HG02884 (cell line): Measurements from ENCODE around the gene CD79A.
"Not testable (repeated sequence)": the region's sequence is repeated elsewhere in the genome, so short reads cannot be mapped to it uniquely, and the experiment has no call there.

Source experiments
- ATAC-seq: cut with Tn5 transposase; IDR thresholded peaks from one replicate; pipeline ENCODE4 v1.9.1; 2021; ENCODE audit warnings: mild to moderate bottlenecking, moderate library complexity; ENCODE audit not compliant: unreplicated experiment

CD79A gene

DNA sequence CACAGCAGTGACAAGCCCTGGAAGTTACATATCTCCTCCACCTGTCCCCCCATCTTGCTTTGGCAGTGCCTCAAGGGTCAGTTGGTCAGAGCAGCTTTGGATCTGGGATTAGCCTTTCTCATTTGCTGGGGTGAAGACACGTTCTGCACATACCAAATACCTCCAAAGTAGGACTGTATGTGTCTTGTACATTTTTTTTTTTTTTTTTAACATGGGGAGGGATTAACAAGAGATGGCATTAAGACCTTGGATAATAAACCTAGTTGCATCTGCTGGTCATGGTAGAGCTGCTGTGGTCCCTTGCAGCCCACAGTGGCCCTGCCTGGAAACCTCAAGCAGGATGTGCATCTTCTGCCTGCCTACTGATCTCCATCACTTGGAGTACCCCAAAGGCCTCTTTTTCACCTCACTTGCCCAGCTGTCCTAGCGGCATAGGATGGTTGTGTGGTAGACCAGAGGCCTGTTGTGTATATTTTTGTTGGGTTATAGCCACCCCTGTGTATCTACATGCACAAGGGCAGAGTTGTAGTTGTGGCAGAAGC is 14.6 kb upstream of the CD79A start:
- no peak for ATAC-seq

DNA sequence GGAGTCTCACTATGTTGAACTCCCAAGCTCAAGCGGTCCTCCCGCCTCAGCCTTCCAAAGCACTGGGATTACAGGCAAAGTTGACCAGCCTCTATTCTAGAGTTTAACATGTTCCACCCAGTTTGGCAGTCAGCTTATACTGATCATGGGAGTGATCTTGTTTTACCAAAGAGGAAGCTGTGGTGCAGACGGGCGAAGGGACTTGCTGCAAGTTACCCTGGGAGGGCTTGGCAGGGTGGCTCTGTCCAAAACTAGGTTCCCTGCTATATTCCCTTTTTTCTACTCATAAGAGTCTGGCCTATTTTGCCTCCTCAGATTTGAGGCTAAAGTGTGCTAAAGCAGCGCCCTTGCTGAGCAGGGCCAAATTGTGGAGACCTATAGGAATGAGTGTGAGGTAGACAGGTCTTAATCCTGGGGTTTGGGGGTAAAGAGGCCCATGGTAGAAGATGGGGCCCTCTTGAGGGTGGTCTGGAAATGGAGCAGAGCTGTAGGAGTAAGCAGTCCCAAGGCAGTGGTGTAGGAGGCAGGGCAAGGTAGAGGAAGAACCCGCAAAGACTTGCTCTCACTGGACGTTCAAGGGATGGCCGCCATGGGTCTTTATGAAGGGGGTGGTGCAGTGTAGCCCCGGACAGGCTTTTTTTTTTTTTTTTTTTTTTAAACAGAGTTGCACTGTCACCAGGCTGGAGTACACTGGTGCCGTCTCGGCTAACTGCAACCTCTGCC is 13.7 kb upstream of the CD79A start:
- ATAC-seq = no peak

DNA sequence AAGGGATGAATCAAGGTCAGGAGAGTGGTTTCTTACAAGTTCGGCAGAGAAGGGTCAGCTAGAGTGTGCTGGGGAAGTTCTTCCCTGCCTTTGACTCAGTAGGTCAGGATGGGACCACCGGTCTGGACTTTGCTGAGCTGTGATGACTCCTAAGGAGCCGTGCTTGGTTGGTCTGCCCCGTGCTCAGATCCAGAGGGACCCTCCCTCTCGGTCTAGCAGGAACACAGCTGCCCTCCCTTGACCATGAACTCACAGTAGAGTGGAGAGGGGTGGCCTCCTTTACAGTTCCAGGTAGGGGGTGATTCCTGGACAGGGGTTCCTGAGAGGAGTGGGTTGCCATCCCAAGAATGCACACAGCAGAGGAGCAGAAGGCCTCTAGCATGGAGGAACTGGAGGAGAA is 12.7 kb upstream of the CD79A start:
- ATAC-seq = no peak

DNA sequence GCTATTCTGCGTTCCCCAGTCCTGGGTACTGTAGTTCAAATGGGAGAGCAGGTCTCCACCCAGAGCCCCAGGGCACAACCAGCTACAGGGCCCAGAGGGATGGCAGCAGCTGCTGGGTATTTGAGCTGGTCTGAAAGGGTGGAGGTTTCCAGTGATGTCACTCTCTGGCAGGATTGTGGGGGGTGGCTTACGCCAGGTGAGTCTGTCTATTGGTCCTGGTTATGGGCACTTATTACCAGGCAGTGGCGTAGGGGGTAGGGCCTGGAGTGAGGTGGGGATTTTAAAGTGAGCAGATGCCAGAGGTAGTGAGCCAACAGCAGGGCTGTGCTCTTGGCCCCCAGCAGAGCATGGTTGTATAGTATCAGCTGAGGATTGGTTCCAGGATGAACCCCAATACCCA is 10.8 kb upstream of the CD79A start:
- no peak for ATAC-seq

DNA sequence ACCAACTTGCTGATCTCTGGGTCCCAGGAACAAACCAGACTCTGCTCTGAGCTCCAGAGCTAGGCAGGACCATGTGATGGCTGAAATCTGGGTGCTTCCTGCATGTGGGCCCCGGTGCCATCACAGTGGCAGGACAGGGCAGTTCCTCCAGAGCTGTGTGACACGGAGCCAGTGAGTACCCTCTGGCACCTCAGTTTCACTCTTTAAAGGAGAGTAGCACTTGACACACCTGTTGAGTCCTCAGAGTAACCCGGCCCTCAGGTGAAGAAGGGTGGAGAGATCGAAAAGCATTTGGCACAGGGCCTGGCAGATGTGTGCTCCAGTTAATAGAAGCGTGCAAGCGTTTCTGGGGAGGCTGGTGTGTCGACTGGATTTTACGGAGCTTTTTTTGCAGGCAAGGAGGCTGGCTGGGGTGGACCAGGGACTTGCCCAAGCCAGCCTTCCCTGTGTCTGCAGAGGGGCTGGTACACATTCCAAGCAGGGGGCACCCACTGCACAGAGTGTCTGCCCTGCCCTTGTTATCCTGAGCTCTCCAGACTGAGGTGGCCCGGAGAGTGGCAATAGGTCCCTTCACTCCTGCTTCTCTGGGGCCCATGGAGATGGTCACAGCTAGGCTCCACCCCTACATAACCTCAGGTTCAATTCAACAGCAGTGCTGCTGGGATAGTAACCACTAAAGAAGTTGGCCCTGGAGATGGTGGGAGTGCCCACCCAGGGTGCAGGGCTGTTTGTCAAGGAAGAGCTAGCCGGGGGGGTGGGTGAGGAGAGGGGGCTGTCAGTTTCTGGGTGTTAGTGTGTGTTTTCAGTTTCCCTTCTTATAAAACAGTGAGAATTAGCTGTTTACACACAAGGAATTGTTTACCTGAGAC is 8.7 kb upstream of the CD79A start:
- no peak for ATAC-seq

DNA sequence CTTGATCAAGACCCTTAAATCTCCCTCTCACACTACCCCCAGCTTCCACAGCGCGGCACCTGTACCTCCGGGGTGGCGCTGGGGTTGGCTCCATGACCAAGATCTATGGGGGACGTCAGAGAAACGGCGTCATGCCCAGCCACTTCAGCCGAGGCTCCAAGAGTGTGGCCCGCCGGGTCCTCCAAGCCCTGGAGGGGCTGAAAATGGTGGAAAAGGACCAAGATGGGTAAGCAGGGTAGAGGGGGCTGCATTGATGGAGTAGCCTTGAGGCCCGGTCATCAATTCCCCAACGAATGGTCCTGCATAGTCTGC is 8.1 kb upstream of the CD79A start:
- no peak for ATAC-seq

DNA sequence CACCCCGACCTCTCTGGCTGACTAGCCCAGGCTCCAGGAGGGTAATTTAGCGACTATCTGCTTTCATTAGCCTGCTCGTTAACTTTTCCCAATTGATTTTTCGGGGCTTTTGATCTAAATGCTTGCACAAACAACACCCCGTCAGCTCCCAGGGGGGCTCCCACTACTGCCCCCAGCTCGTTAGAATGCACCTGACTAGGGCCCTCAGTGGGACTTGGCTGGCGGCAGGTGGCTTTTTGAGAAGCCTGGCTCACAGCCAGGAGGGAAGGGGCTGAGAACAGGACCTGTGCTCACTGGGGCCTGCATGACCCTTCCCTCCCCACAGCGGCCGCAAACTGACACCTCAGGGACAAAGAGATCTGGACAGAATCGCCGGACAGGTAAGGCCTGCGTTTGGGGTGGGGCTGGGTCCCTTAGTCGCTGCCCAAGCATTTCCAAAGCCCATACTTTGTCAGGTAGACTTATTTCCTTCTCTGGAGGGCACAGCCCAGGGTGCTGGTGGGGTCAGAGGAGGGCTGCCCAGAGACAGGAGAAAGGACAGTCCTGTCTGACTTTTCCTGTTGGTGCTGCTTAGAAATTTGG is 7.6 kb upstream of the CD79A start:
- no peak for ATAC-seq

DNA sequence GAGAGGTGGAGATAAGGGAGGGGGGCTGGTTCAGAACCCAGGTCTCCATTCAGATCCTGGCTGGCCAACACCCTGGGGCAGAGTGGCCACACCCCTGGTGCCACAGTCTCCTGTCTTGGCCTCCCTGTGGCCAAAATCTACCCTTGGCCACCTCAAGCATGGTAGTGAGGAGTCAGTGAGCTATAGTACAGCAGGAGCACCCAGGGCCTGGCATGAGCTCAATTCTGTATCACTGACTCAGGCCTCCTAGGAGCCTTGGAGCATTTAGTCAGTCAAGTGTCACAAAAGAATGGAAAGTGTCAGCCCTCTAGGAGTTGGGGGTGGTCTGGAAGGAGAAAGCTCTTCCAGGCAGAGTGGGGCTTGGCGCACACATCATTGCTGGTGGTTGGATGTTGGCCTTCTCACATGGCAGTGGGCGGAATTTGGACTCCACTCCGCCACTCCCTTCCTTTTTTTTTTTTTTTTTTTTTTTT is 6.6 kb upstream of the CD79A start:
- no peak for ATAC-seq

DNA sequence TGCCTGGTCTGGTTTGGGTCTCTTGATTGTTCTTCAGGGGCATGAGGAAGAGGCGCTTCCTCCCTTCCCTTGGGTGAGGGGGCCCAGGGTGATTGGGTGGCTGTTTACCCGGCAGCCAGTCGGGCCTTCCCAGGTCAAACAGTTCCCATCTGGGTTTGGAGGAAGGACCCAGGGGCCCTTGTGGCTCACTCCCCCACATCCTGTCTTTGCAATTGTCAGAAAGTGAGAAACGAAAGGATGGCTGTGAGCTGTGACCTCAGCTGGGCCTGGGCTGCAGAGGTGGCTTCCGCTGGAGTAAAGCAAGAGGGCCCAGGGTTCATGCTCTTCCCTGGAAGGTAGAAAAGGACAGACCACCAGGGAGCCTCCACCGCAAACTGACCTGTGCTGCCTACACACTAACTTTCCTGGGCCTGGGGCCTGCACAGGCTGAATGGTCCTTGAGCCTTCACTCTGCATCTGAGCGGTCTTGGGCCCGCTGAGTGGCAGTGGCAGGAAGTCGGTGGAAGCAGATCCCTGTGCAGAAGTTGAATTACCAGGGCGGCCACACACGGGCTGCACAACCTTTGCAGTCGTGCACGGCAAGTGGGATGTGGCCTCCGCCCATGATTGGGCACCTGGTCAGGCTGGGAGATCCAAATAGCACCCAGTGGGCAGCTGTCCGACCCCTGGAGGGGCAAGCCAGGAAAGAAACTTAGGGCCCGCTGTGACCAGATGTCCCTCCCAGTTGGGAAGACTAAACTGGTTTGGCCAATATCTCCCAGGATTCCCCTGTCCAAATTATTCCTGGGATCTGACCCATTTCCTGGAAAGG is 5.3 kb upstream of the CD79A start:
- ATAC-seq = no peak

DNA sequence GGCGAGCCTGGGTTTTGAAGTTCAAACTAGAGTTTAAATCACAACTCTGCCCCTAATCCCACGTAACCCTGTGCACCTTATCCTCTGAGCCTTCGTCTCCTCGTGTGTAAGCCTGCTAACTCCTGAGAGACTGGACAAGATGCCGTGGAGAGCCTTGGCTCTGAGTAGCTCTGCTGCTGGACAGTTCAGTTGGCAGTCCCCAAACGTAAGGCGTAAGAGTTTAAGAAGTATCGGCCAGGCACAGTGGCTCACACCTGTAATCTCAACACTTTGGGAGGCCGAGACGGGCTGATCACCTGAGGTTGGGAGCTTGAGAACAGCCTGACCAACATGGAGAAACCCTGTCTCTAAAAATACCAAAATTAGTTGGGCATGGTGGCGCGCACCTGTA is 4.7 kb upstream of the CD79A start:
- ATAC-seq = no peak

DNA sequence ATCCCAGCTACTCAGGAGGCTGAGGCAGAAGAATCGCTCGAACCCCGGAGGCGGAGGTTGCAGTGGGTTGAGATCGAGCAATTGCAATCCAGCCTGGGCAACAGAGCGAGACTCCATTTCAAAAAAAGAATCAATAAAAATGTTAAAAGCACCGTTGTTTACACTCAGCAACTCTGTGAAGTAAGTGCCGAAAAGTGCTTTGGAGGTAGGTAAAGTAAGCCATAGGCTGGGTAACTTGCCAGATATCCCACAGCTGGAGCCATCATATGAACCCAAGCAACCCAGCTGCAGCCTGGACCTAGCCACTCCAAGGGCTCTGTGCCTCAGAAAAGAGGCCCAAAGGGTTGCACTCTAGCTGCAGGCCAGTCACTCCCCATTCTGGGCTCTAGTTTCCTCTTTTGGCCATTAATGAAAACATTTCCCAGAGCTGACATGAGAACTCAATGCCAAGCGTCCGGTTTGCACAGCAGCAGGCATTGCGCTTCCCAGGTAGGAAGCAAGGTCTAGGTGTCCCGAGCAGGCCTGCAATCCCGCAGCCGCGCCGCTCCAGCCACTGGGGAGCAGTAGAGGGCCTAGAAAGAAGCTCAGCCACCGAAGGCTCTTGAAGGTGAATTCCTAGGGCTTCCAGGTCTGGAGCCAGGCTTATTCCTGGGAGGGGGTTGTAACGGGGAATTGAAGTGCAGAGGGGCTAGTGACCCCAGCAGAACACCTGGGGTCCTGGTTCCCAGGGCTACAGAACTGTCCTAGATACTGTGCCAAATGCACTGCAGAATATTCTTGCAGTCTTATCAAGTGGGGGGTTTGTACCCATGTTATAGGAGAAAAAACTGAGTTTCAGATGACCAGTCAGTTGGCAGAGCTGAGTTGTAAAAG is 4.1 kb upstream of the CD79A start:
- no peak for ATAC-seq

DNA sequence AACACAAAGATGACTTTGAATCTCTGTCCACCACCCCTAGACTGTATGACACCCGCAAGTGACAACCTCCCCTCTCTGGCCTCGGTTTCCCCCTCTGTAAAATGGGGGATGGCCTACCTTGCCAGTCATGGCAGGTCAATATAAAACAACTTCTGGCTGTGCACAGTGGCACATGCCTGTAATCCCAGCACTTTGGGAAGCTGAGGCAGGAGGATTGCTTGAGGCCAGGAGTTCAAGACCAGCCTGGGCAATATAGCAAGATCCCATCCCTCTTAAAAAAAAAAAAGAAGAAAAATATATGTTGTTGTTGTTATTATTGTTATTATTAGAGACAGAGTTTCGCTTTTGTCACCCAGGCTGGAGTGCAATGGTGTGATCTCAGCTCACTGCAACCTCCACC is 1.1 kb upstream of the CD79A start:
- not testable (repeated sequence) for ATAC-seq

DNA sequence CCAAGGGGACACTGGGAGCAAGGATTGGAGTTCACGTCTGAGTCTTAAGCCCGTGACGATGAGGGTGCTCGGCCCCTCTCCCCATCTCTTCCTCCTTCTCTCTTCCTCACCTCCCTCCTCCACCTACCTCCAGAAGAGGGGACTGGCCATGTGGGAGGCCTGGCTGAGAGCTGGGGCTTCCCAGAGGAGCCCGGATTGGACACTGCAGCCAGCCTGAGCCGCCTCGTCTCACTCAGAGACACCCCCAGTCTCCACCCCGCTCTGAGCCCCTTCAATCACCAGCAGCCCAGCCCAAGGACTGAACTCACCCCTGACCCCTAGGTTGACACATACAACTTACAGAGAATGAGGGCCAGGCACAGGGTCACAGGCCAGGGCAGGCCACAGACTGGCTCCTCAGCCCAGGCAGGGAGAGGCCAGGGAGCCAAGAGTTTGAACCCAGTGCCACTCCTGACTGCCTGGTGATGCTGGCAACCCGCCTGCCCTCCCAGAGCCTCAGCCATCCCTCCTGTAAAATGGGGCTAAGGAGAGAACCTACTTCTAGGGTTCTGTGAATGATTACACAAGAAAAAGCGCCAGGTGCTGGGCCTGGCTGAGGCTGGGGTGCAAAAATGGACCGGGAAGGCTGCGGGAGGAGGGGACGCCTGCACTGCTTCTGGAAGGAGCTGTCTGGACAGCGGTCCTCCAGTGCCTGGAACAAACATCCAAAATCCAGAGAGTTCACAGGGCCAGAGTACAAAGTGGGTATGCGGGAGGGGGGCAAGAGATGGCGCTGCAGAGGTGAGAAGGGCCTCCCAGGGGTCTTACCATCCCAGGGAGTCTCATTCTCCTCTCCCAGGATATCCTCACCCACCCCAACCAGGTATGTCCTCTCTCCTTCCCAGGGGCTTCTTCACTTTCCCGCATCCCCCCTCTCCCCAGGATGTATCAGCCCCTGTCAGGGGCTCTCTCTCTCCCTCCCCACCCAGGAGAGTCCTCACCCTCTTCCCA is 1.1 kb downstream of the CD79A start:
- ATAC-seq = no peak

DNA sequence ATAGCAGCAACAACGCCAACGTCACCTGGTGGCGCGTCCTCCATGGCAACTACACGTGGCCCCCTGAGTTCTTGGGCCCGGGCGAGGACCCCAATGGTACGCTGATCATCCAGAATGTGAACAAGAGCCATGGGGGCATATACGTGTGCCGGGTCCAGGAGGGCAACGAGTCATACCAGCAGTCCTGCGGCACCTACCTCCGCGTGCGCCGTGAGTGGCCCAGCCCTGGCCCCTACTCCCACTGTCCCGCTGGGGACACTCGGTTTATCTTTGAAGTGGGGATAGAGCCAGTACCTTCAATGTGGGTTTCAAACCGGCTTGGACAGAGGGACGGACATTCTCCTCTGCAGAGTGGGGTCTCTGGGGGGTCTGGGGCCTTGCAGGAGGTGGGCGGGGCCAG is 2.0 kb downstream of the CD79A start:
- ATAC-seq = no peak

DNA sequence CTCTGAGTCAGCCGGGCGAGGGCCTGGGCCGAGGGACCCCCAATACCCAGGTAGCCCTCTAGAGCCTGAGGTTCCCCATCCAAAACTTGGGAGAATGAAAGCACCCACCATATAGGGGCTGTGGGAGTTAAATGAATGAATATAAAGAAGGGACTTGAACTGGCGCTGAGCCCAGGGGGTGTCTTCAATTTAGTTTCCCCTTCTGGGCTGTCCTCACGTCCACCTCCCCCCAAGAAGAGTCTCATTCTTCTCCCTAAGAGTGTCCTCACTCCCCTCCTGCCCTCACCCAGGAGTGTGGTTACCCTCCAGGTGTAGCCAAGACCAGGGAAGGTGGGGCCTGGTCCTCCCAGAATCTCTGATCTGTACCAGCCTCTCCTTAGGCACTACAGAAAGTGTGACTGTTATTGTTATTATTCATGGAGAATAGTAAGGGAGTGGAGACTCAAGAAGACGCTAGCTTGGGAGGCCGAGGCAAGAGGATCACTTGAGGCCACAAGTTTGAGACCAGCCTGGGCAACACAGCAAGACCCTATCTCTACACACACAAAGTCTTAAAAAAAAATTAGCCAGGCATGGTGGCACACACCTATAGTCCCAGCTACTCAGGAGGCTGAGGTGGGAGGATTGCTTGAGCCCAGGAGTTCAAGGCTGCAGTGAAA is 2.7 kb downstream of the CD79A start:
- ATAC-seq = no peak

DNA sequence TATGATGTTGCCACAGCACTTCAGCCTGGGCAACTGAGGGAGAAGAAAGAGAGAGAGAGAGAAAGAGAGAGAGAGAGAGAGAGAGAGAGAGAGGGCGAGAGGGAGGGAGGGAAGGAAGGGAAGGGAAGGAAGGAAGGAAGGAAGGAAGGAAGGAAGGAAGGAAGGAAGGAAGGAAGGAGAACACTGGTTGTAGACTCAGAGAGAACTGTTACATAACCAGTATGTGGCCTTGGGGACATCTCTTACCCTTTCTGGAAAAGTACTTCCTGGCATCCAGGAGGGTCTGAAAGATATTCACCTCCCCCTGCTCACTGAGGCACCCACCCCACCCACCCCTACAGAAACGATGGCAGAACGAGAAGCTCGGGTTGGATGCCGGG is 3.2 kb downstream of the CD79A start:
- ATAC-seq = no peak

DNA sequence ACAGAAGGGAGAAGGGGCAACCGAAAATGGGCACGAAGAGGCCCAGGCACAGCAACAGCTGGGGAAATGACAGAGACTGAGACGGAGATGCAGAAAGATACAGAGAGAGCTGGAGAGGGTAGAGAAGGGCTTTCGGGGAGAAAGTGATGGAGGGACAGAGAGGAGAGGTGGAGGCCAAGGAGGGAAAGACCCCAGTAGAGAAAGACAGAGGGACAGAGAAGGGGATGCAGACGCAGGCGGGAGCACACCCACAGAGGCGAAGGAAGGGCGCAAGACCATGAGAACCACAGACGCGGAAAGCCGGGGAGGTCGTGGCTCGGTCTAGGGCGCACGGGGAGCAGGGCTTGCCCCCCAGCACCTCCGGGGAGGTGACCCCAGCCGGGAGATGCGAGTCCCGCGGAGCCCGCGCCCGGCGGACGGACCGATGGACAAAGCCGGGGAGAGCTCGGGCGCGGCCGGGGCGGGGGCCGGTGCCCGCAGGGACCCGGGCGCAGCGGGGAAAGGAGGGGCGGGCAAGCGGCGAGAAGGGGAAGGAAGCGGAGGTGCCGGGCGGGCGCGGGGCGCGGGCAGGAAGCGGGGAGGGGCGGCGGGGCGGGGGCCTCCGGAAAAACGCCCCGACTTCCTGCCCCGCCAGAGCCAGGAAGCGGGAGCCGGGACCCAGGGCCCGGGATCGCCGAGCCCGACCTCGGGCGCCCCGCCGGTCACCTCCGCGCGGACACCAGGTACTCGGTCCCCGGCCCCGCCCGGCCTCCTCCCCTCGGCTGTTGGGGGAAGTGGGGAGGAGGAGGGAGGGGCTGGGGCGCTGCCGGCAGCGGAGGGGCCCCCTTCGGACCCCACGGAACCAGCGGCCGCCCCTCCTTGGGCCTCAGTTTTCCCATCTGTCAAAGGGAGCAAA is 5.7 kb downstream of the CD79A start, which contains the start of gene ARHGEF1:
Gene ARHGEF1, plus strand, starts transcription at position 617 of the 895 bp plus-strand sequence. CDS start 4,899 bp downstream, outside the sequence.
- ATAC-seq = no peak
